Cortex of kidney (tissue), 1 donor: ENCODE results near the gene MOCS2.
"Not testable (repeated sequence)": the region's sequence is repeated elsewhere in the genome, so short reads cannot be mapped to it uniquely, and the experiment has no call there.

ENCODE experiments used
- DNase-seq: peaks from one replicate; lab custom pipeline; 2025; lab: John Stamatoyannopoulos, UW

Gene MOCS2, protein sequence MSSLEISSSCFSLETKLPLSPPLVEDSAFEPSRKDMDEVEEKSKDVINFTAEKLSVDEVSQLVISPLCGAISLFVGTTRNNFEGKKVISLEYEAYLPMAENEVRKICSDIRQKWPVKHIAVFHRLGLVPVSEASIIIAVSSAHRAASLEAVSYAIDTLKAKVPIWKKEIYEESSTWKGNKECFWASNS

DNA sequence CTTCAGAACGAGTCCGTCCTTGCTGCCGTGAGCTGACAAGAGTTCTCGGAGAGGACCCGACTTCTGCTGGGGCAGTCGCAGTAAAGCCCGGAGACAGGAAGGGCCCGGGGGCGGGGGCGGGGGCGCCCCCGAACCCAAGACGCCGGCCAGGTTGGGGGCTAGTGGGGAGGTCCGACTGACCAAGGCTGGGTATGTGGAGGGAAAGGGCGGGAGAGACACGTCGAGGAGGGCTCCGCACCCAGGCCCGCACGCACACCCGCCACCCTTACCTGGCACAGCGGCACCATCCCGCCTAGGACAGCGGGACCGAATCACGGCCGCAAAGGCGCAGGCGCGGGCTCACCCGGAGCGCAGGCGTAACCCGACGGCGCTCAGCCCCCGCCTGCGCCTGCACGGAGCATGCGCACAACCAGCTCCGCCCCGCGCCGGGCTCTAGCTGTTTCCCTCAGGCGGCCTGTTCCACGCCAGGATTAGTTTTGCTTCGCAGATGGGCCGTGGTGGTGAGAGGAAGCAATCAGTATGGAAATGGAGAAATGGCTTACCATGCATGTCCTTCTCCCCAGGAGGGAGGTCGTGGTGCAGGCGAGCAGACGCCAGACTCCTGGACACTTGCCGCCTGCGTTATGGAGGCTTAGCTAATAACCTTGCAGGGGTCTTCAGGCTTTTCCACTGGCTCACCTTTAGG is at the start of gene MOCS2:
Gene MOCS2, minus strand, starts transcription at position 315 of the 685 bp plus-strand sequence. CDS start 2,583 bp downstream, outside the sequence.
- DNase-seq = peak; percentile 84

GRCh38 chr5:53151713-53152458 is 42.3 kb upstream of the MOCS2 start:
- no peak for DNase-seq

DNA sequence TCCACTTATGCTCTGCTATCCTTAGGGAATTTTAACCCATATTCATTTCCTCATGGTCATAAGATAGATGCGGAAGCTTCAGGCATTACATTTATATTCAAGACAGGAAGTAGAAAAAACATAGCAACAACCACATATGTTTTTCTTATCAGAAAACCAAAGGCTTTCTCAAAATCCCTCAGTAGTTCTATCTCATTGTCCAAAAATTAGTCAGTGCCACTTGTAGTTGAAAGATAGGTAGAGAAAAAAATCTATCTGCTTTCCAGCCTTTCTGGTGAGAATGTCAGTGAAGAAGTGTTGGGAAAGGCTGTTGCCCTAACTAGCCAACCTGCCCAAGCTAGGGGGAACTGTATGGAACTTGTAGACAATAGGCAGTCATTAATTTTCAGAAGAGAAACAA is 23.5 kb upstream of the MOCS2 start:
- no peak for DNase-seq

GRCh38 chr5:53130266-53130665 is 20.7 kb upstream of the MOCS2 start:
- no peak for DNase-seq

- DNase-seq = no peak
These were observed 18.9 kb upstream of the MOCS2 start for GRCh38 chr5:53128481-53128880.

DNA sequence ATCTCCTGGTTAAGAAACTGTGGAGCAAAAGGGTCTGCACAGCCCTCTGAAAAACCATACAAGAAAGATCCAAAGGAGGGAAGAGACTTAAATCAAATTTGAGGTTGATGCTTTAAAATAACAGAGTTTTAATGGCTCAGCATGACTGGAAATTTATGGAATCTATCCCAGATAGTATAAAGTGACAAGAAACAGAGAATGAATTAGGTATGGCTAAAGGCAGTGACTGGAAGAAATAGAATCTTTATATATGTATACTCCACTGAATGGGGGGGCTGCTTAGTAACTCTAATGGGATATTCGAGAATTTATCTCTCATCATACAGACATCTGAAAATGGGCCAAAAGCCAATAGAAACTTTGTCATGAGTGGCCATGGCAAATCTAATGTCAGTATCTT is 17.6 kb upstream of the MOCS2 start:
- DNase-seq = no peak

DNA sequence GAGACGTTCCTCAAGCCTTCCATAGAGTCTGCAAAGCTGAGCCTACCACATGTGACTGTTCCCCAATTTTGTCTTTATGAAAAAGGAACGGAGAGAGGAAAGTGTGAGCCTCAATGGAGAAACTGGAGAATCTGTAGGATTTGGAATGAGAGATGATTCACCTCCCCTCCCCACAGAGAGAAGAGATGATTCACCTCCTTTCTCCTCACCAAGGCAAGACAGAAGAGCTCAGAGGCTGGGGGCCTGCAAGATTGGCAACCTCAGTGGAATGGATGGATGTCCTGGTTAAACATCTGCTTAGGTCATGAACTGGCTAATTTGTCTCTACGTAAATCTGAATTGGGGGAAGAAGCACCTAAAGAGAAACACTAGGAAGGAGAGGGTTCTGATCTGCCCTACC is 17.0 kb upstream of the MOCS2 start:
- DNase-seq = no peak

DNA sequence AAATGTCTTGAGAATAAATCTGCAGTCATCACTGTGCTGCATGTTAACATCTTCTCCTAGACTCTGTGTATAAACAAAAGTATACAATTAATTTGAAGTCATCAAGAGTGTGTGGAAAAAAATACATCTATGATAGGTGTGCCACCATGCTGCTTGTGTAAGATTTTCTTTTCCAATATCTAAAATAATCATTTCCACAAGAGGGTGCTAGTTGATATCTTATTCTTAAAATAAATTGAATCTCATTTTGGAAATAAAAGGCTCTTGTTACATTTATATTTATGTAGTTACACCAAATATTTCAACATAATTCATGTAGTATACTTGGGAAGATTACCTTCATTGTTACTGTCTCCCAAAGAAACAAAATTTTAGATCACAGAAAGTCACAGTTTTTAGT is 14.1 kb upstream of the MOCS2 start:
- no peak for DNase-seq

GRCh38 chr5:53120165-53120564 is 10.6 kb upstream of the MOCS2 start:
- no peak for DNase-seq

GRCh38 chr5:53118879-53119278 is 9.3 kb upstream of the MOCS2 start:
- no peak for DNase-seq

- no peak for DNase-seq
These were observed 7.0 kb upstream of the MOCS2 start for GRCh38 chr5:53116597-53116996.

DNA sequence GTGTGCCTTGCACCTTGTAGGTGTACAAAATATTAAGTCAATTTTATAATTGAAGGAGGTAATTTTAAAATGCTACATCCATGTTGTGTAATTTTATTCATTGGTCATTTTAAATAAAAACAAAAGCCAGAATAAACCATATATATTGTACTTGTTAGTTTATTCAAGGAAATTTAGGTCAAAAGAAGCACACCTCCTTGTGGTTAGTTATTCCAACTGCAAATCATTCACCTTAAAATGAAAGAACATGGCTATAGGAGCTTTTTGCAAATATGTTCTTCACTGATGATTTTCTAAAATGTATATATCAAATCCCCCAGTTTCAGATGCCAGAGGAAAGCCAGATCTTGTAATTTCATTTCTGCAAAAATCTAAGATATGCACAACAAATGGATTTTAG is 5.4 kb upstream of the MOCS2 start:
- DNase-seq = no peak

DNA sequence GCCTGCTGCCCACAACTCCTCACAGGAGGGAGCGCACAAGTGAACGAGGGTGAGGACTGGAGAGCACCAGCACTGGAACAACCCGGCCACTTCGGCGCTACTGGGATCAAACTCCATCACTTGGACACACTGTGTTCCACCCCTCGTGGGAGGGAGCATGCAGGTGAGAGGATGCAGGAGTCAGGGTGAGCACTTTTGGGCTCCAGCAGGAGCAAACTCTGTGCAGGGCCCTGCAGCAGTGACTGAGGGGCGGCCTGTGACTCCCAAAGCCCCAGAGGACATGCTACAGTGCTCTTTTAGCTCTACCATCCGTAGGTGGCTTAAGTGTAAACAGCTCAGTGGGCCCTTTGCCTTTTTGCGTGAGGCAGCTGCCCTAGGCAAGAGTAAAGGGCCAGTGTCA is 4.4 kb upstream of the MOCS2 start:
- no peak for DNase-seq

DNA sequence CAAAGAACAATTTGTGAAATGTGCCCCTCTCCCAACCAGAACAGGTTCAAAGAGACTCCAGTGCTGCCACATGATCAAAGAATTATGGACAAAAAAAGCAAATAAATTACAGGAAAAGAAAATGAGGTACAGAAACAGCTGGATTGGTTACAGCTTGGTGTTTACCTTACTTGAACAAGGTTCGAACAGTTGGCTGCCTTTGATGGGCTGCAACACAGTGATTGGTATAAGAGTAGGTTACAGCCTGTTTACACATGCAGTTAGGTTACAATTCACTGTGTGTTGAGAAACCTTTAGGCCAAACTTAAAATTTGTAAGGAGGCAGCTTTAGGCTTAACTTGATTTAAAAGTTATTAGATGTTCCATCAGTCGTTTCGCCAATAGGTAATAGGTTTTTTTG is 3.4 kb upstream of the MOCS2 start:
- no peak for DNase-seq

GRCh38 chr5:53112307-53112706 is 2.8 kb upstream of the MOCS2 start:
- DNase-seq = not testable (repeated sequence)

- no peak for DNase-seq
These were observed 1.6 kb upstream of the MOCS2 start for GRCh38 chr5:53111139-53111538.

GRCh38 chr5:53110156-53110555 is 599 bp upstream of the MOCS2 start:
- no peak for DNase-seq

- no peak for DNase-seq
These were observed 508 bp downstream of the MOCS2 start for GRCh38 chr5:53109056-53109442.

DNA sequence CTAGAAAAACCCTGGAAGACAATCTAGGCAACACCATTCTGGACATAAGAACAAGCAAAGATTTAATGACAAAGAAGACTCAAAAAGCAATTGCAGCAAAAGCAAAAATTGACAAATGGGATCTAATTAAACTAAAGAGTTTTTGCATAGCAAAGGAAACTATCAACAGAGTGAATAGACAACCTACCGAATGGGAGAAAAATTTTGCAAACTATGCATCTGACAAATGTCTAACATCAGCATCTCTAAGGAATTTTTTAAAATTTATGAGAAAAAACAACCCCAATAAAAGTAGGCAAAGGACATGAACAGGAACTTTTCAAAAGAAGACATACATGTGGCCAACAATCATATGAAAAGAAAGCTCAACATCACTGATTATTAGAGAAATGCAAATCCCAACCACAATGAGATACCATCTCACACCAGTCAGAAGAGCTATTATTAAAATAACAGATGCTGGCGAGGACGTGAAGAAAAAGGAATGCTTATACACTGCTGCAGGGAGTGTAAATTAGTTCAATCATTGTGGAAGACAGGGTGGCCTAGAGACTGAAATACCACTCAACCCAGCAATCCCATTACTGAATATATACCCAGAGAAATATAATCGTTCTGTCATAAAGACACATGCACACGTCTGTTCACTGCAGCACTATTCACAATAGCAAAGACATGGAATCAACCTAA is 3.8 kb downstream of the MOCS2 start:
- no peak for DNase-seq

- DNase-seq = no peak
These were observed 9.0 kb downstream of the MOCS2 start for GRCh38 chr5:53100606-53101005.

DNA sequence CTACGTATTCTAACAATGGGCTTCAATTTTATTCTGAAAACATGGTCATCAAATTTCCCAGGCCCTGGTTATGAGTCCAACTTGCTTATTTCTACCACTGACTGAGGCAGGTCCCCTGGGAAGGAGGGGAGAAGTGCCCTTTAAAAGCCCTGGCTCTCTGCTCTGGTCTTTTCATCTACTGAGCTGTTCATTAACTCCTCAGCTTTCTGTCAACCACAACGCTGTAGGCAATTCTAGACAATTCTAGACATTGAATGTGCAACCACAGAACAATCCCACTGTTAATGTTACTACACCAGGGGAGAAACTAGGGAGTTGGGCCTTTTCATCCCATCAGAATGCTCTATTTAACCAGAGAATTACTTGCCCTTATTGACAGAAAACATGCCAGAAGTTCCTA is 10.0 kb downstream of the MOCS2 start:
- DNase-seq = no peak

- no peak for DNase-seq
These were observed 13.5 kb downstream of the MOCS2 start for GRCh38 chr5:53095931-53096525.
